Adrenal gland (tissue), 12 donors: ENCODE results near the gene ZDHHC17. TPM values are rescaled to one million over a fixed set of nuclear protein-coding genes. Genes with fewer than 3 reads are reported as not detected.

Source experiments
- DNase-seq, 7 donors: peaks; one replicate each; pipeline ENCODE4 v3.0.0-alpha.2; 2019 to 2020
- H3K27ac ChIP-seq, 5 donors: fragments of 200-600 bp; sonication (generic) in 4 of 5; 1 replicate in 3 of 5; 2 replicates in 2 of 5; pipeline versions ENCODE4 v1.5.1 to v1.8.0; 2016 to 2020; ENCODE audit warnings: mild to moderate bottlenecking in 1 of 5
- H3K27me3 ChIP-seq: fragments of 200-600 bp; 2 replicates; pipeline ENCODE4 v1.8.0; 2021
- H3K36me3 ChIP-seq, 2 donors: fragments of 200-600 bp; replicated peaks in 1 of 2; 1 replicate in 1 of 2; 2 replicates in 1 of 2; pipeline versions ENCODE4 v1.5.1 to v1.8.0; 2018 to 2022
- H3K4me1 ChIP-seq, 2 donors: fragments of 200-600 bp; replicated peaks in 1 of 2; 1 replicate in 1 of 2; 2 replicates in 1 of 2; pipeline versions ENCODE4 v1.5.1 to v1.8.0; 2018 to 2021
- H3K4me3 ChIP-seq, 4 donors: fragments of 200-600 bp; sonication (generic) in 3 of 4; one replicate each; pipeline ENCODE4 v1.5.1; 2016 to 2018
- H3K9me3 ChIP-seq, 3 donors: fragments of 200-600 bp; sonication (generic) in 1 of 3; replicated peaks in 1 of 3; 1 replicate in 2 of 3; 2 replicates in 1 of 3; pipeline versions ENCODE4 v1.5.1 to v1.8.0; 2016 to 2021
- CTCF ChIP-seq, 6 experiments: fragments of 450-650 bp in 4 of 6; fragments of 200-600 bp in 2 of 6; sonication (generic) in 1 of 6; IDR thresholded peaks; 1 replicate in 5 of 6; 2 replicates in 1 of 6; pipeline versions ENCODE4 v1.5.1 to v1.8.0; 2016 to 2021; ENCODE audit warnings: antibody characterized with exemption in 6 of 6, mild to moderate bottlenecking in 2 of 6, moderate library complexity in 1 of 6
- POLR2A ChIP-seq, 2 donors: fragments of 450-650 bp; IDR thresholded peaks; one replicate each; pipeline ENCODE4 v1.6.1; 2017; ENCODE audit warnings: antibody characterized with exemption in 2 of 2, mild to moderate bottlenecking in 2 of 2, moderate library complexity in 1 of 2
- WGBS, 4 donors: extraction: QIAGEN DNeasy Blood & Tissue Kit in 2 of 4; methylation state at CpG; one replicate each; pipeline versions ENCODE4 v1.1.5 to v1.1.7; 2013 to 2017; 5-methylcytosine and 5-hydroxymethylcytosine counted together
- intact Hi-C, 2 donors: fragments of 100-400 bp; cut with DNase I; formaldehyde crosslinking; loops; one replicate each; pipeline versions ENCODE4 v1.14.1 to v1.15.0; 2022 to 2023
- polyA plus RNA-seq, 3 donors: library from polyadenylated mRNA; stranded (reverse); fragments of 200-250 nt in 2 of 3; fragments of 350-450 nt in 1 of 3; fragmentation: Illumina TruSeq in 1 of 3; extraction: RNeasy Lipid Tissue Mini Kit (QIAGEN cat#74804) in 1 of 3; gene quantifications; one replicate each; pipeline ENCODE4 v1.2.3, GENCODE V29; 2013 to 2014
- total RNA-seq, 9 donors: library from RNA; depleted of rRNA in 4 of 9; stranded (reverse); fragments of >200 nt in 4 of 9; fragments of 120-200 nt in 1 of 9; fragmentation: NEBNext Ultra II Directional in 1 of 9; extraction: Animal tissue kit (Norgen Biotek cat#: 25700) in 1 of 9; gene quantifications; one replicate each; pipeline versions ENCODE4 v1.1.0 to v1.2.4, GENCODE V29; 2013 to 2023
- donor health status: healthy with polysubstance abuse.
- donor health status: Bipolar disorder and iron deficiency.
- donor health status: DM: yes; HTN: yes; CAD: no.
- donor health status: DM: no; HTN: no; CAD: no.
- donor health status: DM: no; HTN: no; CAD: no.
- donor health status: DM: yes; HTN: yes; CAD: no.

The ZDHHC17 gene
- total and polyA plus RNA-seq, 12 donors = 17.7 to 102 (median 31.7) TPM

- Histone ChIP-seq H3K36me3 (no peaks in the 10 kb centered on the region), H3K27ac (no peak overlapping the region), H3K9me3 (no peaks in the 10 kb centered on the region), H3K27me3 (no peaks in the 10 kb centered on the region), H3K4me3 (no peak overlapping the region), H3K4me1 (no peaks in the 10 kb centered on the region)
- no peak for DNase-seq
- intact Hi-C loops = no loop called here
- WGBS, 4 donors = 89 to 94% (median 91%) methylated on average over 5 of the region's 5 CpGs
- no peak for TF ChIP-seq CTCF (IDR thresholded peaks at IDR 0.05)
- no peak for TF ChIP-seq POLR2A (IDR thresholded peaks at IDR 0.05)
Observed at GRCh38 chr12:76872415-76872814, 108.5 kb downstream of the ZDHHC17 start.

GRCh38 chr12:76874027-76874426, 110.1 kb downstream of the ZDHHC17 start:
- intact Hi-C loops = no loop called here
- WGBS, 4 donors = 65 to 82% (median 78%) methylated on average over 3 of the region's 3 CpGs

DNA sequence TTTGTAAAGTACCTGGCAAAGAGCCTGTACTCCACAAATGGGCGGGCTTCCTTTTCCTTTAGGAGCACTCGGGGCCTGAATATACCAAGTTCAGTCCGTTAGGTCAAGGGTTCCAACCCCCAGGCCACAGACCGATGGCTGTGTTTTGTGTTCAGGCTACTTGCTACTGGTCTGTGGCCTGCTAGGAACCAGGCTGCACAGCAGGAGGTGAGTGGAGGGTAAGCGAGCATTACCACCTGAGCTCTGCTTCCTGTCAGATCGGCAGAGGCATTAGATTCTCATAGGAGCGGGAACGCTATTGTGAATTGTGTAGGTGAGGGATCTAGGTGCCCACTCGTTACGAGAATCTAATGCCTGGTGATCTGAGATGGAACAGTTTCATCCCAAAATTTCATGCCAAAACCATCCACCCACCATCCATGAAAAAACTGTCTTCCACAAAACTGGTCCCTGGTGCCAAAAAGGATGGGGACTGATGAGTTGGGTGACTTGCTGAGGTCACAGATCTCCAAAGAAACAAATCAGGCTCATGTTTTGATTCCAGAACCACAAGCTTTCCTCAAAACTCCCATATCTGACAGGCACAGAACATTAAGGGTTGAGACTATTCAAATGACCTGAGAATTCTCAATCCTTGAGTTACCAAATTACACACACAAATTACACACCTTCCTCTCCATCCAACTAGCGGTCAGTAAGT, 110.7 kb downstream of the ZDHHC17 start:
- Histone ChIP-seq H3K4me1 (peaks cover 0 to 8% of the 10 kb centered on the region in 2 donors), H3K27me3 (no peaks in the 10 kb centered on the region), H3K9me3 (no peaks in the 10 kb centered on the region), H3K27ac (no peak overlapping the region), H3K36me3 (no peaks in the 10 kb centered on the region), H3K4me3 (no peak overlapping the region)
- WGBS, 4 donors = 88 to 94% (median 89%) methylated on average over 11 of the region's 11 CpGs
- TF ChIP-seq CTCF (IDR thresholded peaks at IDR 0.05) (no peak), POLR2A (IDR thresholded peaks at IDR 0.05) (no peak)
- DNase-seq = no peak
- intact Hi-C loops = no loop called here

More at GRCh38 chr12:76874027-76874426, 110.1 kb downstream of the ZDHHC17 start:
- Histone ChIP-seq H3K36me3 (no peaks in the 10 kb centered on the region), H3K27me3 (no peaks in the 10 kb centered on the region), H3K4me3 (no peak overlapping the region), H3K4me1 (peaks cover 0 to 7% of the 10 kb centered on the region in 2 donors), H3K27ac (no peak overlapping the region), H3K9me3 (no peaks in the 10 kb centered on the region)
- DNase-seq = no peak
- TF ChIP-seq CTCF (IDR thresholded peaks at IDR 0.05) (no peak), POLR2A (IDR thresholded peaks at IDR 0.05) (no peak)

DNA sequence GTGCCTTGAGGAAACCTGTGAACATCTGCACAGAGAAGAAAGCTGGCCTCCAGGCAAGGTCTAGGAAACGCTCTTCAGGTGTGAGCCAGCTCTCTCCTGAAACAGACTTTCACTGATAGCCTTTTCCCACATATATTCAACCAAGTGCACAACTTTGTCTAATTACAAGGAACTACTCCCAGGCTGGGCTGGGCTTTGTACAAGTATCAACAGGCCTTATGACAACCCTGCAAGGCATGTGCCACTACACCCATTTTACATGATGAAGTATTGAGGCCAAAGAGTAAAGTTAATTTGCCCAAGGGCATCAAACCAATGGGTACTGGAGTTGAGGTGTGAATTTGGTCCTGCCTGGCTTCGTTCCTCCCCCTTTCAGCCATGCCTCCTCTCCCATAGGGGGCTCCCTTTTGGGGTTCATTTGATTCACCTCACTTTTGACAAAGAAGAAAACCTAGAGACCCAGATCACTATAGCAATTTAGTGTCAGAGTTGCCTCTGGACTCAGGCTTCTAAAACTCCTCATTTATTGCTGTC, 112.8 kb downstream of the ZDHHC17 start:
- Histone ChIP-seq H3K36me3 (no peaks in the 10 kb centered on the region), H3K27me3 (no peaks in the 10 kb centered on the region), H3K9me3 (no peaks in the 10 kb centered on the region), H3K4me3 (no peak overlapping the region), H3K27ac (no peak overlapping the region), H3K4me1 (peaks cover 0 to 14% of the 10 kb centered on the region in 2 donors)
- no peak for DNase-seq
- intact Hi-C loops = no loop called here
- TF ChIP-seq CTCF (IDR thresholded peaks at IDR 0.05) = no peak
- TF ChIP-seq POLR2A (IDR thresholded peaks at IDR 0.05) = no peak
- 61 to 91% (median 85%) methylated on average over 2 of the region's 2 CpGs for WGBS, 4 donors
